ENCODE measurements around the gene CTNNA2.

- TF ChIP-seq, protein P1, sequence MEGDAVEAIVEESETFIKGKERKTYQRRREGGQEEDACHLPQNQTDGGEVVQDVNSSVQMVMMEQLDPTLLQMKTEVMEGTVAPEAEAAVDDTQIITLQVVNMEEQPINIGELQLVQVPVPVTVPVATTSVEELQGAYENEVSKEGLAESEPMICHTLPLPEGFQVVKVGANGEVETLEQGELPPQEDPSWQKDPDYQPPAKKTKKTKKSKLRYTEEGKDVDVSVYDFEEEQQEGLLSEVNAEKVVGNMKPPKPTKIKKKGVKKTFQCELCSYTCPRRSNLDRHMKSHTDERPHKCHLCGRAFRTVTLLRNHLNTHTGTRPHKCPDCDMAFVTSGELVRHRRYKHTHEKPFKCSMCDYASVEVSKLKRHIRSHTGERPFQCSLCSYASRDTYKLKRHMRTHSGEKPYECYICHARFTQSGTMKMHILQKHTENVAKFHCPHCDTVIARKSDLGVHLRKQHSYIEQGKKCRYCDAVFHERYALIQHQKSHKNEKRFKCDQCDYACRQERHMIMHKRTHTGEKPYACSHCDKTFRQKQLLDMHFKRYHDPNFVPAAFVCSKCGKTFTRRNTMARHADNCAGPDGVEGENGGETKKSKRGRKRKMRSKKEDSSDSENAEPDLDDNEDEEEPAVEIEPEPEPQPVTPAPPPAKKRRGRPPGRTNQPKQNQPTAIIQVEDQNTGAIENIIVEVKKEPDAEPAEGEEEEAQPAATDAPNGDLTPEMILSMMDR (IDR thresholded peaks at IDR 0.05; ENCODE audit: borderline replicate concordance, extremely low read depth, low read length, poor library complexity, severe bottlenecking), result no peak
- TF ChIP-seq EZH2 (IDR thresholded peaks at IDR 0.05; ENCODE audit: borderline replicate concordance, low read depth, low read length, severe bottlenecking), result no peak
These were observed 882.4 kb downstream of the CTNNA2 start for GRCh38 chr2:80395251-80395650.
